Islet of Langerhans (tissue), 1 donor: ENCODE measurements around the gene ANKRD63.

Experiments used
- FAIRE-seq: peaks from one replicate; lab custom pipeline; 2011; peaks lifted over from hg19 to GRCh38; lab: Jason Lieb, UNC

The ANKRD63 gene

GRCh38 chr15:40293905-40294895 lies 11.3 kb upstream of the ANKRD63 start:
- no peak for FAIRE-seq

DNA sequence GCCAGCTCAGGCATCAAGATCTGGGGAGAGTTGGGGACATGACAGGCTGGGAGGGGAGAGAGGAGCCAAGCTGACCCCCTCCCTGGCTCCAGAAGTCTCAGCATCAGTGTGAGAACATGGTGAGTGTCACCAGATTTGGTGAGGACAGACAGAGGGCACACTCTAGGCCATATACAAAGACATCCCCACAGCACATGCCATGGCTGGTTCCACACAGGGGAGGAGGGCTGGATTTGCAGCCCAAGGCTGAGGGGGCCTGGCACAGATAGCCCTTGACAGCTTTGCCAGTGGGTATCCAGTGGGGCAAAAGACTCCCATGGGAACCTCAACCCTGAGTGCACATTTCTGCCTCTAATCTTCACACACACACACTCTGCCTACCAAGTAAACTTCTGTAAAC lies 10.1 kb upstream of the ANKRD63 start:
- no peak for FAIRE-seq

GRCh38 chr15:40292246-40292645 lies 9.4 kb upstream of the ANKRD63 start:
- no peak for FAIRE-seq

- no peak for FAIRE-seq
Observed at GRCh38 chr15:40290918-40291574, 8.2 kb upstream of the ANKRD63 start.

DNA sequence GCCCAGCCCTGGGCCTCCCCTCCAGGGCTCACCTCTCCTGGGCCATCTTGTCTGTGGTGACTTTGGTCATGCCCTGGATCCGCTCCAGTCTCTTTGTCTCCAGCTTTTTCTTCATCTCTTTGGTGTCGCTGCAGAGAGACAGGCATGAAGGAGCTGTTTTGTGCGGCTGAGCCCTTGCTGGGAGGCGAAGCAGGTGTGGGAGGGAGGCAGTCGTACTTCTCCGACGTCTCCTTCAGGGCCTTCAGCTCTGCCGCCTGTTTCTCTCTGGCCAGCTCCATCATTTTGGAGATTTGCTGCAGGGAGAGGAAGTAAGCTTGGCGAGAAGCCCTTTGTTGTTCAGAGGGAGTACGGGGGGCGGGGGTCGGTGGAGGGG lies 7.7 kb upstream of the ANKRD63 start:
- no peak for FAIRE-seq

DNA sequence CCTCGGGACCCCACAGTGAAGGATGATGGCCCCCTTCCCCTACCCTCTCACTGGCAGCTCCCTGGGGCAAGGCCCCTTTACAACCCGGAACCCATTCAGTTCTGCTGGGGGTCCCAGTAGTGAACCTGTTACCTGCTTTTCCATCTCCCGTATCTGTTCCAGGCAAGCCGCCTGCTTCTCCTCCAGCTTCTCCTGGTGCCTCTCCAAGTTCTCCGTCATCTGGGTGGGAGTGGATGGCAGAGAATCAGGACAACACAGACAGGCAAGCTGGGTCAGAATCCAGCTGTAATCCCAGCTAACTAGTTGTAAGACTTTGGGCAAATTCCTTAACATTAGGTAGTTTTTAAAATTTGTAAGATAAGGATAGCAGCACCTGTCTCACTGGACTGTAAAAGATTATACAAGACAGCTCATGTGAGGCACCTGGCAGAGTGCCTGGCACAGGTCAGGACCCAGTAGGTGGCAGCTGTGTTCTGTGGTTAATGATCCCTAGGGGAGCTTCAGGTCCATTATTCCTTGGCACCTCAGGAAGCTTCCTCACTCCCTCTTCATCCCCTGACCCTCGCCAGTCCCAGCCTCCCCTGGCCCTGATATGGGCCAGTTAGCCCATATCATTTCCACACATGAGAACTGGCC lies 6.4 kb upstream of the ANKRD63 start:
- no peak for FAIRE-seq

DNA sequence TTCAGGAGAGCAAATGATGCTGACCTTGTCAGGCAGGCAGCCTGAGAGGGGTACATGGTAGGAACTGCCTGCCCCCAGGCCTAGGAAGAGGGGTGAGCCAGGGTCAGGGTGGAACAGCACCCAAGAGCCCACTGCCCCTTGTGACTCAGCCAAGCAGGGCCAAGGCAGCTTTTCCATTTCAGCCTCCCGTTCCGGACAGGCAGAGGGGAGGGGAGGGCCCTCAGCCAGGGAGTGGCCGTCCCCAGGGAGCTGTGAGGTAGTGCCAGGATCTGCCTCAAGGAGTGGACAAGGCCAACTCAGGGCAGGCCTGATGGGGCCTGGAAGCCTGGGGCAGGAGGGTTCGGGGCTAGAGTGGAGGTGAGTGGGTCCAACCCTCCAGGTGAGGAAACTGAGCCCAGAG lies 5.1 kb upstream of the ANKRD63 start:
- FAIRE-seq = no peak

GRCh38 chr15:40287505-40287904 lies 4.6 kb upstream of the ANKRD63 start:
- FAIRE-seq = no peak

GRCh38 chr15:40286794-40287193 lies 3.9 kb upstream of the ANKRD63 start:
- no peak for FAIRE-seq

DNA sequence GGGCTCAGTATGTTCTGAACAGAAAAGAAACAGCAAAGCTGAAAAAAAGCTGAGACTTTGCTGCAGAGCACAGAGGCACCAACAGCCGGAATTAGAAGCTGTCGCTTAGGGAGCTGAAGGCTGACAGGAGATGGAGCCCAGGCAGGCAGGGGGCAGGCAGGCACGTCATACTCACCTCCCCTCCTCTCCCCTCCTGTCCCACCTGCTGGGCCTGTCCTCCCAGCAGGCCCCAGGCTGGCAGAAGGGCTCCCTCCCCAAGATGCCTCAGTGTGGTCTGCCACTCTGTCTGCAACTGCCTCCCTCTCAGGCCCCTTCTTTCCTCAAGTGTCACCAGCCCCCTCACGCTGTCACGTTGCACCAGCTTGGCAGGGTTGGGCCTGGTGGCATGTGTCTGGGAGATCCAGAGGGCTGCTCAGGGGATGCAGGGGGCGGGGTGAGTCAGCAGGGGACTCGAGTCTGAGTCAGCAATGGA lies 3.2 kb upstream of the ANKRD63 start:
- FAIRE-seq = no peak

GRCh38 chr15:40285554-40286011 lies 2.7 kb upstream of the ANKRD63 start:
- no peak for FAIRE-seq

- no peak for FAIRE-seq
Observed at GRCh38 chr15:40285151-40285550, 2.3 kb upstream of the ANKRD63 start.

- FAIRE-seq = no peak
Observed at GRCh38 chr15:40283615-40284300, 894 bp upstream of the ANKRD63 start.

DNA sequence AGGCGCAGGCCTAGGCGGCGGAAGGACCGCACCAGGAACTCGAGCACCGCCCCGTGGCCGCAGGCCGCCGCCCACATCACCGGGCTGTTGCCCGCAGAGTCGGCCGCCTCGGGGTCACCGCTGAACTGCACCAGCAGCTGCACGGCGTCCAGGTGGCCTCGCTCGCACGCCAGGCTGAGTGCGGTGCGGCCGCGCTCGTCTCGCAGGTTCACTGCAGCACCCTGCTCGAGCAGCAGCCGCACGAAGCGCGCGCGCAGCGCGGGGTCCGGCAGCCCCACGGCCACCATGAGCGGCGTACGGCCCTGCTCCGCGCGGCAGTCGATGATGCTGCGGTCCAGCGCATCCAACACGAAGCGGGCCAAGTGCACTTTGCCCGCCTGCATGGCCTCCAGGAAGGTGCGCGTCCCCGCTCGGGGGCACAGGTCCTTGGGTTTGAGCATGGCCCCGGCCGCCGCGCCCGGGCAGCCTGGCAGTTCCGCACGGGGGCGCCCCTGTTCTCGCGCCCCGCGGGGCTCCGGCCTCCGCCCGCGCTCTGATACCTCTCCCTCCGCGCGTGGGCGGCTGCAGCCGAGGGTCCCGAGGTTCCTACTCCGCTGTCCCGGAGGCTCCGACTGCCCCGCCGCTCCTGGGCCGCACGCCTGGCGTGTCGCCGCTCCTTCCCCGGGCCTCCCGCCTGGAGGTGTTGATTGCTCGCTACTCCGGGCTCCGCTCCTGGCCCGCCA lies 556 bp downstream of the ANKRD63 start:
- FAIRE-seq = no peak

GRCh38 chr15:40281801-40282146 lies 1.1 kb downstream of the ANKRD63 start:
- FAIRE-seq = no peak

- FAIRE-seq = no peak
Observed at GRCh38 chr15:40281057-40281800, 1.6 kb downstream of the ANKRD63 start.

DNA sequence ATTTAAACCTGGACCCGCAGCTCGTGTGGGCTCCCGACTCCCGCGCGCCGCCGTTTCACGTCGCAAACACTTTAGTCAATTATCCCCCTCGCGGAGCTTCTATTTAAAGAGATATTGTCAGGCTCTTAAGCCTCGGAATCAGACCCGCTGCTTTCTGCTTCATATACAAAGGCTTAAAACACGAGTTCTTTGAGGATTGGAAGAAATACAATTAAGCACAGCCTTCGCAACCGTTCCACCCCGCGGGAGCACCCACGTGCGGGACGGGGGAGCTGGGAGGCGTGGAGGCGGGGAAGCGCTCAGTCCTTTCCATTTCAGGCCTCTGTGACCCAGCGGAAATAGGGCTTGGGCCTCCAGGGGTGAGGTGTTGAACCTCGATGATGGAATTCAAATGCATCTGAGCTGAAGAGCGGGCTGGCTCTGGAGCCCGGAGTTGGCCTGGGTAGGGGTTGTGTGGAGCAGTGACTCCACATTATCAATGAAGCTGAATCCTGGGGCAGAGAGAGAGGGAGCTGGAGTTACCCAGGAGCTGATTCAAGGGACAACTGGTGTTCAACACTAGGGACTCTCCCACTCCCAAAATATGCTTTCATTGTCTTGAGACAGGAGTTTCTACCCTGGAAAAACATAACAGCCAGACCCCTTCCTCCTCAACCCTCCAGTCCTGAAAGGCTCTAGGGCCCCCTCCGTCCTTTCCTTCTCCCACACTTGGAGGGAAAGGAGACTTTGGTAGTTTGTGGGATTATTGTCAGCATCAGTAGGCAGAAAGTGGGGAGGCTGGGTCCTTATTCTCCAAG lies 2.4 kb downstream of the ANKRD63 start:
- FAIRE-seq = no peak

DNA sequence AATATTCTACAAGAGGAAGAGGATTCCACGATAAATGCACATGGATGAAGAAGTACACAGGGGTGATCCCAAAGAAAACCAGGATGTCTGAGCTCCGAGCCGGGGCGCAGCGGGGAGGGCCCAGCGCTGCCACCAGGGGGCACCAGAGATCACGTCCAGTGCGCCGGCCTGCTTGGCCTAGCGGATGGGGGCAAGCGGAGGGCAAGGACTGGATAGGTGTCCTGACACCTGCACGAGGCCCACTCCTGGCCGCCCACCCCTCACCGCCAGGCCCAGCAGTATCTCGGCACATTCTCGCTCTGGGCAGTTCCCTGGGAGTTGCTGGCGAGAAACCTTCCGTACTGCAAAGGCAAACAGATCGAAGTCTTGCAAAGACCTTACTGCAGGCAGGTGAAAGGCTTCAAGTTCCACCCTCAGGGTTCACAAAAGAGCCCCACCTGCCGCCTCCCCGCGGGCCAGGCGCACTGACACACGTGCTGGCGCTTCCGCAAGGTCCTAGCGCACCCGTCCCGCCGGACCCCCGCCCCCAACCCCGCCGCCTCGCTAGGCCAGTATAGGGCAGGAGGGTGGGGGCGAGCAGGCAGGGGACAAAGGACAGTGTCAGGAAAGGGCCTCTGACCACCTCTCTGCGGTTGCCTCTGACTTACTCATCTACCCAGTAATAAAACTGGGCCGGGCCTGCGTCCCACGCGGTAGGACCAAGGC lies 3.3 kb downstream of the ANKRD63 start:
- FAIRE-seq = no peak

- FAIRE-seq = no peak
Observed at GRCh38 chr15:40278026-40278425, 4.8 kb downstream of the ANKRD63 start.
